Mucosa of rectum (tissue), 2 donors: Measurements from ENCODE around the gene MUC5B.

ENCODE experiments used
- H3K27ac ChIP-seq, 2 donors: one replicate each; pipeline ENCODE4 v1.7.0; 2013; ENCODE audit warnings: inconsistent platforms in 2 of 2, low read depth in 2 of 2, low read length in 2 of 2
- H3K27me3 ChIP-seq, 2 donors: one replicate each; pipeline ENCODE4 v1.7.0; 2013; ENCODE audit warnings: low read length in 2 of 2; ENCODE audit not compliant: control insufficient read depth in 2 of 2, insufficient read depth in 2 of 2
- H3K36me3 ChIP-seq, 2 donors: one replicate each; pipeline ENCODE4 v1.7.0; 2013; ENCODE audit warnings: low read length in 2 of 2; ENCODE audit not compliant: control insufficient read depth in 2 of 2, insufficient read depth in 2 of 2
- H3K4me1 ChIP-seq, 2 donors: one replicate each; pipeline ENCODE4 v1.7.0; 2013; ENCODE audit warnings: low read length in 2 of 2, mild to moderate bottlenecking in 1 of 2; ENCODE audit not compliant: control insufficient read depth in 2 of 2, insufficient read depth in 2 of 2
- H3K4me3 ChIP-seq, 2 donors: one replicate each; pipeline ENCODE4 v1.7.0; 2013; ENCODE audit warnings: low read length in 2 of 2
- H3K9ac ChIP-seq, 2 donors: one replicate each; pipeline ENCODE4 v1.7.0; 2013; ENCODE audit warnings: low read length in 2 of 2, low read depth in 1 of 2, mild to moderate bottlenecking in 1 of 2
- H3K9me3 ChIP-seq, 2 donors: one replicate each; pipeline ENCODE4 v1.7.0; 2013; ENCODE audit warnings: low read length in 2 of 2; ENCODE audit not compliant: control insufficient read depth in 2 of 2
- donor health status: healthy.
- donor health status: Normal muscosa, but diverticular disease.

Gene MUC5B

GRCh38 chr11:1285316-1285744 is 62.5 kb downstream of the MUC5B start:
- Histone ChIP-seq H3K27ac (no peak overlapping the region), H3K36me3 (peaks cover 46 to 77% of the 10 kb centered on the region in 2 donors), H3K9ac (no peak overlapping the region)

GRCh38 chr11:1285876-1286275 is 63.0 kb downstream of the MUC5B start:
- Histone ChIP-seq H3K36me3 (peaks cover 47 to 77% of the 10 kb centered on the region in 2 donors), H3K4me1 (no peaks in the 10 kb centered on the region)

More at GRCh38 chr11:1285316-1285744, 62.5 kb downstream of the MUC5B start:
- Histone ChIP-seq H3K9me3 (no peaks in the 10 kb centered on the region), H3K27me3 (no peaks in the 10 kb centered on the region), H3K4me1 (no peaks in the 10 kb centered on the region), H3K4me3 (no peak overlapping the region)

GRCh38 chr11:1287928-1288327 is 65.1 kb downstream of the MUC5B start:
- Histone ChIP-seq H3K36me3 (peaks cover 45 to 74% of the 10 kb centered on the region in 2 donors), H3K4me3 (no peak overlapping the region), H3K4me1 (no peaks in the 10 kb centered on the region), H3K27me3 (no peaks in the 10 kb centered on the region), H3K9me3 (no peaks in the 10 kb centered on the region), H3K9ac (no peak overlapping the region), H3K27ac (no peak overlapping the region)

More at GRCh38 chr11:1285876-1286275, 63.0 kb downstream of the MUC5B start:
- Histone ChIP-seq H3K4me3 (no peak overlapping the region), H3K9me3 (no peaks in the 10 kb centered on the region), H3K27ac (no peak overlapping the region), H3K27me3 (no peaks in the 10 kb centered on the region), H3K9ac (no peak overlapping the region)

- H3K9ac ChIP-seq = no peak overlapping the region
- H3K4me3 ChIP-seq = no peak overlapping the region
- H3K27me3 ChIP-seq = no peaks in the 10 kb centered on the region
- H3K36me3 ChIP-seq = peaks cover 42 to 75% of the 10 kb centered on the region in 2 donors
- H3K9me3 ChIP-seq = no peaks in the 10 kb centered on the region
- H3K27ac ChIP-seq = no peak overlapping the region
- no peaks in the 10 kb centered on the region for H3K4me1 ChIP-seq
Measured at GRCh38 chr11:1288426-1289151, 65.7 kb downstream of the MUC5B start.

GRCh38 chr11:1289211-1289935 is 66.5 kb downstream of the MUC5B start:
- H3K9ac ChIP-seq = no peak overlapping the region
- no peaks in the 10 kb centered on the region for H3K27me3 ChIP-seq
- no peaks in the 10 kb centered on the region for H3K4me1 ChIP-seq
- no peaks in the 10 kb centered on the region for H3K9me3 ChIP-seq
- H3K36me3 ChIP-seq = peaks cover 46 to 74% of the 10 kb centered on the region in 2 donors
- H3K27ac ChIP-seq = no peak overlapping the region
- H3K4me3 ChIP-seq = no peak overlapping the region

- Histone ChIP-seq H3K4me3 (no peak overlapping the region), H3K9ac (no peak overlapping the region), H3K27ac (no peak overlapping the region), H3K4me1 (no peaks in the 10 kb centered on the region), H3K9me3 (no peaks in the 10 kb centered on the region), H3K27me3 (no peaks in the 10 kb centered on the region), H3K36me3 (peaks cover 43 to 68% of the 10 kb centered on the region in 2 donors)
Measured at GRCh38 chr11:1290052-1291040, 67.5 kb downstream of the MUC5B start.

- no peaks in the 10 kb centered on the region for H3K9me3 ChIP-seq
- H3K27ac ChIP-seq = no peak overlapping the region
- H3K9ac ChIP-seq = no peak overlapping the region
- peaks cover 42 to 57% of the 10 kb centered on the region in 2 donors for H3K36me3 ChIP-seq
- no peaks in the 10 kb centered on the region for H3K27me3 ChIP-seq
- no peaks in the 10 kb centered on the region for H3K4me1 ChIP-seq
- no peak overlapping the region for H3K4me3 ChIP-seq
Measured at GRCh38 chr11:1291295-1292017, 68.6 kb downstream of the MUC5B start.

GRCh38 chr11:1292018-1292643 is 69.3 kb downstream of the MUC5B start:
- no peaks in the 10 kb centered on the region for H3K27me3 ChIP-seq
- no peaks in the 10 kb centered on the region for H3K9me3 ChIP-seq
- no peak overlapping the region for H3K9ac ChIP-seq
- peaks cover 39 to 50% of the 10 kb centered on the region in 2 donors for H3K36me3 ChIP-seq
- no peak overlapping the region for H3K4me3 ChIP-seq
- peaks cover 0 to under 1% of the 10 kb centered on the region in 2 donors for H3K4me1 ChIP-seq
- H3K27ac ChIP-seq = no peak overlapping the region
